ENCODE data around the gene PAX8. TPM values are rescaled to one million over a fixed set of nuclear protein-coding genes. Genes with fewer than 3 reads are reported as not detected.

The PAX8 gene
- total and polyA plus RNA-seq, 2 of the 13 experiments (the other 11 are each of a cell fraction or from before 2014, with no cell fraction given): 1.5 to 8.8 TPM

- TF ChIP-seq ZNF224 (CRISPR knock-in tag; IDR thresholded peaks at IDR 0.05) (no peak), ZNF263 (CRISPR knock-in tag; IDR thresholded peaks at IDR 0.05) (no peak), HDAC2 (CRISPR knock-in tag; IDR thresholded peaks at IDR 0.05) (no peak), HMGXB4 (CRISPR knock-in tag; IDR thresholded peaks at IDR 0.05; ENCODE audit: borderline replicate concordance in 1 of 2, low read depth in 1 of 2) (no peak), DNMT3B (CRISPR knock-in tag; conservative IDR thresholded peaks at IDR 0.05) (no peak), ZBTB42 (CRISPR knock-in tag; IDR thresholded peaks at IDR 0.05) (peak; percentile 94), SNAPC4 (CRISPR knock-in tag; IDR thresholded peaks at IDR 0.05) (0 out of 2 replicates have a peak, but pooled peaks have one; percentile 37), WIZ (CRISPR knock-in tag; IDR thresholded peaks at IDR 0.05) (no peak), SRF (IDR thresholded peaks at IDR 0.05; ENCODE audit: low read depth, low read length) (peak; percentile 53; the same call in 1 of the 2 replicates), ADNP (CRISPR knock-in tag; IDR thresholded peaks at IDR 0.05) (0 out of 2 replicates have a peak, but pooled peaks have one; percentile 29), ZFP90 (CRISPR knock-in tag; IDR thresholded peaks at IDR 0.05; ENCODE audit: borderline replicate concordance) (0 out of 2 replicates have a peak, but pooled peaks have one; percentile 15), HNF4A (CRISPR knock-in tag; IDR thresholded peaks at IDR 0.05) (peak; percentile 16), ZNF589 (CRISPR knock-in tag; conservative IDR thresholded peaks at IDR 0.05) (no peak)
- TF ChIP-seq, protein P1, sequence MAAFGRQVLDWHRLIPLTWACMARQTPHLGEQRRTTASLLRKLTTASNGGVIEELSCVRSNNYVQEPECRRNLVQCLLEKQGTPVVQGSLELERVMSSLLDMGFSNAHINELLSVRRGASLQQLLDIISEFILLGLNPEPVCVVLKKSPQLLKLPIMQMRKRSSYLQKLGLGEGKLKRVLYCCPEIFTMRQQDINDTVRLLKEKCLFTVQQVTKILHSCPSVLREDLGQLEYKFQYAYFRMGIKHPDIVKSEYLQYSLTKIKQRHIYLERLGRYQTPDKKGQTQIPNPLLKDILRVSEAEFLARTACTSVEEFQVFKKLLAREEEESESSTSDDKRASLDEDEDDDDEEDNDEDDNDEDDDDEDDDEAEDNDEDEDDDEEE (CRISPR knock-in tag; IDR thresholded peaks at IDR 0.05): 0 out of 2 replicates have a peak, but pooled peaks have one; percentile 6
- TF ChIP-seq, protein P2, sequence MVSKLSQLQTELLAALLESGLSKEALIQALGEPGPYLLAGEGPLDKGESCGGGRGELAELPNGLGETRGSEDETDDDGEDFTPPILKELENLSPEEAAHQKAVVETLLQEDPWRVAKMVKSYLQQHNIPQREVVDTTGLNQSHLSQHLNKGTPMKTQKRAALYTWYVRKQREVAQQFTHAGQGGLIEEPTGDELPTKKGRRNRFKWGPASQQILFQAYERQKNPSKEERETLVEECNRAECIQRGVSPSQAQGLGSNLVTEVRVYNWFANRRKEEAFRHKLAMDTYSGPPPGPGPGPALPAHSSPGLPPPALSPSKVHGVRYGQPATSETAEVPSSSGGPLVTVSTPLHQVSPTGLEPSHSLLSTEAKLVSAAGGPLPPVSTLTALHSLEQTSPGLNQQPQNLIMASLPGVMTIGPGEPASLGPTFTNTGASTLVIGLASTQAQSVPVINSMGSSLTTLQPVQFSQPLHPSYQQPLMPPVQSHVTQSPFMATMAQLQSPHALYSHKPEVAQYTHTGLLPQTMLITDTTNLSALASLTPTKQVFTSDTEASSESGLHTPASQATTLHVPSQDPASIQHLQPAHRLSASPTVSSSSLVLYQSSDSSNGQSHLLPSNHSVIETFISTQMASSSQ (IDR thresholded peaks at IDR 0.05; ENCODE audit: low read depth): 0 out of 2 replicates have a peak, but pooled peaks have one; percentile 35
- TF ChIP-seq, protein P2 (CRISPR knock-in tag; IDR thresholded peaks at IDR 0.05; ENCODE audit: borderline replicate concordance): peak; percentile 52; the same call in 1 of the 2 replicates
Measured at GRCh38 chr2:113198048-113198789, 80.5 kb downstream of the PAX8 start (continued).
